DOHH2 (cell line): Measurements from ENCODE around the gene RPS6KA2.
A peak's percentile ranks its signal among the peaks of the same experiment; 100 is the strongest.

ENCODE experiments used
- H3F3A ChIP-seq: fragments of 200-600 bp; sonication (generic), shearing (Covaris generic); 2 replicates; pipeline ENCODE4 v1.6.0; 2016; ENCODE audit warnings: antibody characterized with exemption, mild to moderate bottlenecking; ENCODE audit not compliant: control insufficient read depth, insufficient read depth
- H3K27ac ChIP-seq: fragments of 200-600 bp; sonication (generic); 2 replicates; pipeline ENCODE4 v1.5.1; 2014; ENCODE audit warnings: low read depth, mild to moderate bottlenecking, low read length, moderate library complexity
- H3K27me3 ChIP-seq: fragments of 200-600 bp; sonication (generic); 2 replicates; pipeline ENCODE4 v1.6.1; 2014; ENCODE audit warnings: mild to moderate bottlenecking, low read length, mixed read lengths; ENCODE audit not compliant: control insufficient read depth
- H3K36me3 ChIP-seq: fragments of 200-600 bp; sonication (generic); 2 replicates; pipeline ENCODE4 v1.6.1; 2014; ENCODE audit warnings: mild to moderate bottlenecking, low read length, moderate library complexity, mixed read lengths; ENCODE audit not compliant: control insufficient read depth
- H3K4me1 ChIP-seq: fragments of 200-600 bp; sonication (generic); 2 replicates; pipeline ENCODE4 v1.6.1; 2014; ENCODE audit warnings: mild to moderate bottlenecking, low read length, mixed read lengths; ENCODE audit not compliant: control insufficient read depth
- H3K4me2 ChIP-seq: fragments of 200-600 bp; sonication (generic); 2 replicates; pipeline ENCODE4 v1.6.0; 2014; ENCODE audit warnings: mild to moderate bottlenecking, low read length, moderate library complexity
- H3K4me3 ChIP-seq: fragments of 200-600 bp; sonication (generic); 2 replicates; pipeline ENCODE4 v1.5.1; 2014; ENCODE audit warnings: mild to moderate bottlenecking, low read length, mixed read lengths
- H3K79me2 ChIP-seq: fragments of 200-600 bp; sonication (generic); 2 replicates; pipeline ENCODE4 v1.6.1; 2014; ENCODE audit warnings: mild to moderate bottlenecking, low read length, mixed read lengths; ENCODE audit not compliant: control insufficient read depth
- H3K9me2 ChIP-seq: fragments of 200-600 bp; sonication (generic); replicated peaks from 2 replicates; pipeline ENCODE4 v1.6.1; 2014; ENCODE audit warnings: mild to moderate bottlenecking, low read length, mixed read lengths; ENCODE audit not compliant: control insufficient read depth
- H3K9me3 ChIP-seq: fragments of 200-600 bp; sonication (generic); 2 replicates; pipeline ENCODE4 v1.6.1; 2014; ENCODE audit warnings: antibody characterized with exemption, low read length, mixed read lengths; ENCODE audit not compliant: control insufficient read depth, insufficient read depth
- H4K20me1 ChIP-seq: fragments of 200-600 bp; sonication (generic); 2 replicates; pipeline ENCODE4 v1.6.0; 2014; ENCODE audit warnings: low read depth, mild to moderate bottlenecking, antibody characterized with exemption, low read length, moderate library complexity; ENCODE audit not compliant: control insufficient read depth, insufficient read depth
- CTCF ChIP-seq: fragments of 200-600 bp; sonication (generic); IDR thresholded peaks from one replicate; pipeline ENCODE4 v1.5.1; 2014; ENCODE audit warnings: antibody characterized with exemption, mild to moderate bottlenecking, low read depth, low read length; ENCODE audit not compliant: poor library complexity, severe bottlenecking
- EZH2phosphoT487 ChIP-seq: fragments of 200-600 bp; sonication (generic); IDR thresholded peaks from 2 replicates; pipeline ENCODE4 v1.6.1; 2017; ENCODE audit warnings: borderline replicate concordance, mild to moderate bottlenecking, antibody characterized with exemption, low read length, moderate library complexity, mixed read lengths

Gene RPS6KA2

GRCh38 chr6:166466178-166467122 is 160.6 kb downstream of the RPS6KA2 start:
- peaks cover 35% of the 10 kb centered on the region for H3F3A ChIP-seq
- no peaks in the 10 kb centered on the region for H3K9me3 ChIP-seq
- H3K79me2 ChIP-seq, result peaks cover 8% of the 10 kb centered on the region
- H3K4me2 ChIP-seq, result peak overlapping the region; percentile 99
- peaks cover 64% of the 10 kb centered on the region for H3K4me1 ChIP-seq
- H3K36me3 ChIP-seq, result no peaks in the 10 kb centered on the region; the same call in 1 of the 2 replicates
- H3K4me3 ChIP-seq, result peak overlapping the region; percentile 75
- no peak for TF ChIP-seq EZH2phosphoT487
- TF ChIP-seq CTCF, result no peak
- H3K27ac ChIP-seq, result peak overlapping the region; percentile 99
- no peaks in the 10 kb centered on the region for H4K20me1 ChIP-seq
- H3K9me2 ChIP-seq, result no peaks in the 10 kb centered on the region
- H3K27me3 ChIP-seq, result no peaks in the 10 kb centered on the region

- Histone ChIP-seq H3K9me2 (no peaks in the 10 kb centered on the region), H3K9me3 (no peaks in the 10 kb centered on the region), H3K4me3 (peak overlapping the region; percentile 75), H3K27me3 (no peaks in the 10 kb centered on the region), H4K20me1 (no peaks in the 10 kb centered on the region), H3K79me2 (peaks cover 8% of the 10 kb centered on the region), H3K4me1 (peaks cover 72% of the 10 kb centered on the region), H3K36me3 (no peaks in the 10 kb centered on the region; the same call in 1 of the 2 replicates), H3F3A (peaks cover 42% of the 10 kb centered on the region), H3K4me2 (peak overlapping the region; percentile 99), H3K27ac (peak overlapping the region; percentile 99)
- peak; percentile 36 for TF ChIP-seq CTCF
- TF ChIP-seq EZH2phosphoT487, result no peak
Measured at GRCh38 chr6:166465671-166466087, 161.4 kb downstream of the RPS6KA2 start.

DNA sequence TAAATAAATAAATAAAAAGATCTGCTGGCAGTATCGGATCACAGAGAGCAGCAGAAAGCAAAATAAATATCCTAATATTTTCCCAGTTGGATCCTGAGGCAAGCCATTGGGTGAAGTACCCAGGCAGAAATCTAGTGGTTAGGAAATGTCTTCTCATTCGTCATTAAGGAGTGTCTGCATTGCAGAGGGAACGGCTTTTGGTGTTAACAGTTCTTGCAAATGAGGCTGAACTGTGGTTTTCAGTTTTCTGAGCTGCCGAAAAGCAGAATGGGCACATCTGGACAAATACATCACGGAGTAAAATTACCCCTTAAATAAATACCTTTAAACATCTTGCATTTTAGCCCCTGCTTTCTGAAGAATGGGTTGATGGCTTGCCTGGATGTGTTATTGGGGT is 162.1 kb downstream of the RPS6KA2 start:
- peaks cover 47% of the 10 kb centered on the region for H3F3A ChIP-seq
- peak overlapping the region; percentile 99 for H3K4me2 ChIP-seq
- H3K9me3 ChIP-seq, result no peaks in the 10 kb centered on the region
- H3K4me3 ChIP-seq, result peak overlapping the region; percentile 75
- H4K20me1 ChIP-seq, result no peaks in the 10 kb centered on the region
- H3K27me3 ChIP-seq, result no peaks in the 10 kb centered on the region
- H3K27ac ChIP-seq, result peak overlapping the region; percentile 99
- TF ChIP-seq CTCF, result no peak
- TF ChIP-seq EZH2phosphoT487, result no peak
- H3K36me3 ChIP-seq, result no peaks in the 10 kb centered on the region; the same call in 1 of the 2 replicates
- H3K9me2 ChIP-seq, result no peaks in the 10 kb centered on the region
- peaks cover 8% of the 10 kb centered on the region for H3K79me2 ChIP-seq
- peaks cover 77% of the 10 kb centered on the region for H3K4me1 ChIP-seq
